Tibial nerve (tissue), 4 donors: ENCODE results near the gene CES5A. TPM values are rescaled to one million over a fixed set of nuclear protein-coding genes. Genes with fewer than 3 reads are reported as not detected.
"Not testable (repeated sequence)": the region's sequence is repeated elsewhere in the genome, so short reads cannot be mapped to it uniquely, and the experiment has no call there.

Source experiments
- DNase-seq, 2 donors: peaks; one replicate each; pipeline ENCODE4 v3.0.0-alpha.2; 2019; ENCODE audit warnings: low spot score in 2 of 2
- H3K27ac ChIP-seq, 4 donors: fragments of 200-600 bp; sonication (generic) in 3 of 4; one replicate each; pipeline ENCODE4 v1.5.1; 2017 to 2019; ENCODE audit warnings: mild to moderate bottlenecking in 1 of 4
- H3K27me3 ChIP-seq, 2 donors: fragments of 200-600 bp; sonication (generic) in 1 of 2; one replicate each; pipeline versions ENCODE4 v1.5.1 to v1.6.0; 2017 to 2019
- H3K36me3 ChIP-seq, 3 donors: fragments of 200-600 bp; sonication (generic); one replicate each; pipeline ENCODE4 v1.5.1; 2018 to 2019
- H3K4me1 ChIP-seq, 4 donors: fragments of 200-600 bp; sonication (generic) in 3 of 4; one replicate each; pipeline ENCODE4 v1.5.1; 2017 to 2019
- H3K4me3 ChIP-seq, 4 donors: fragments of 200-600 bp; sonication (generic) in 3 of 4; one replicate each; pipeline ENCODE4 v1.5.1; 2017 to 2019; ENCODE audit warnings: mild to moderate bottlenecking in 1 of 4, moderate library complexity in 1 of 4
- H3K9me3 ChIP-seq, 4 donors: fragments of 200-600 bp; sonication (generic) in 3 of 4; one replicate each; pipeline ENCODE4 v1.5.1; 2017 to 2019
- EP300 ChIP-seq, 2 donors: sonication (generic); formaldehyde crosslinking; IDR thresholded peaks; one replicate each; pipeline ENCODE4 v1.6.1; 2017; ENCODE audit warnings: antibody characterized with exemption in 2 of 2, mild to moderate bottlenecking in 1 of 2
- POLR2A ChIP-seq, 2 donors: fragments of 450-650 bp; IDR thresholded peaks; one replicate each; pipeline ENCODE4 v1.6.1; 2017; ENCODE audit warnings: antibody characterized with exemption in 2 of 2, mild to moderate bottlenecking in 2 of 2, moderate library complexity in 2 of 2
- WGBS, 2 donors: methylation state at CpG; one replicate each; pipeline ENCODE4 v1.1.5; 2018; 5-methylcytosine and 5-hydroxymethylcytosine counted together
- total RNA-seq, 4 donors: library from RNA; depleted of rRNA; stranded (reverse); fragments of >200 nt; gene quantifications; one replicate each; pipeline ENCODE4 v1.1.0, GENCODE V29; 2016
- TF ChIP-seq, protein P1 (sequence below), 5 experiments: fragments of 200-600 bp in 3 of 5; fragments of 450-650 bp in 2 of 5; sonication (generic) in 3 of 5; IDR thresholded peaks; one replicate each; pipeline ENCODE4 v1.5.1; 2016 to 2019; ENCODE audit warnings: antibody characterized with exemption in 5 of 5, mild to moderate bottlenecking in 3 of 5, moderate library complexity in 2 of 5

Gene CES5A
- total RNA-seq, 4 donors from 2014 or later, result not detected

DNA sequence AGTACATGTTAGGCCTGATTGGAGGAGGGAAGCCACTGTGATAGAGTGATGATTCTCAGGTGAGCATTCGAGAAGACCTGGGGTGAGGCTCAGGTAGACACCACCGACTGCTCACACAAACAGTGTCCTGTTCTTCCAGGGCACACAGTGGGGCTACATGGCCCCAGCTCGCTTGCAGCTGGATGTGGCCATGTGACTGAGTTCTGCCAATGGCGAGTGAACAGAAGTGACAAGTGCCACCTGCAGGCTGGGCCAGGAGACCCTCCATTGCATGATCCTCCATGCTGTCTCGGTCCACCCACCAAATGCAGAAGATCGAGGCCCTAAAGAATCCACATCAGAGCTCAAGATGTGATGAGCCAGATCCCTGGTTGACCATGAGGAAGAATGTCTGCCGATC lies 6.2 kb downstream of the CES5A start:
- Histone ChIP-seq H3K27ac (no peak overlapping the region), H3K9me3 (no peaks in the 10 kb centered on the region), H3K27me3 (no peaks in the 10 kb centered on the region), H3K36me3 (no peaks in the 10 kb centered on the region), H3K4me3 (no peak overlapping the region), H3K4me1 (no peaks in the 10 kb centered on the region)
- DNase-seq, result no peak
- TF ChIP-seq, protein P1, sequence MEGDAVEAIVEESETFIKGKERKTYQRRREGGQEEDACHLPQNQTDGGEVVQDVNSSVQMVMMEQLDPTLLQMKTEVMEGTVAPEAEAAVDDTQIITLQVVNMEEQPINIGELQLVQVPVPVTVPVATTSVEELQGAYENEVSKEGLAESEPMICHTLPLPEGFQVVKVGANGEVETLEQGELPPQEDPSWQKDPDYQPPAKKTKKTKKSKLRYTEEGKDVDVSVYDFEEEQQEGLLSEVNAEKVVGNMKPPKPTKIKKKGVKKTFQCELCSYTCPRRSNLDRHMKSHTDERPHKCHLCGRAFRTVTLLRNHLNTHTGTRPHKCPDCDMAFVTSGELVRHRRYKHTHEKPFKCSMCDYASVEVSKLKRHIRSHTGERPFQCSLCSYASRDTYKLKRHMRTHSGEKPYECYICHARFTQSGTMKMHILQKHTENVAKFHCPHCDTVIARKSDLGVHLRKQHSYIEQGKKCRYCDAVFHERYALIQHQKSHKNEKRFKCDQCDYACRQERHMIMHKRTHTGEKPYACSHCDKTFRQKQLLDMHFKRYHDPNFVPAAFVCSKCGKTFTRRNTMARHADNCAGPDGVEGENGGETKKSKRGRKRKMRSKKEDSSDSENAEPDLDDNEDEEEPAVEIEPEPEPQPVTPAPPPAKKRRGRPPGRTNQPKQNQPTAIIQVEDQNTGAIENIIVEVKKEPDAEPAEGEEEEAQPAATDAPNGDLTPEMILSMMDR (IDR thresholded peaks at IDR 0.05), result no peak
- TF ChIP-seq EP300 (IDR thresholded peaks at IDR 0.05) (no peak), POLR2A (IDR thresholded peaks at IDR 0.05) (no peak)
- WGBS, 2 donors, result 81 to 94% methylated on average over 3 to 7 of the region's 7 CpGs

DNA sequence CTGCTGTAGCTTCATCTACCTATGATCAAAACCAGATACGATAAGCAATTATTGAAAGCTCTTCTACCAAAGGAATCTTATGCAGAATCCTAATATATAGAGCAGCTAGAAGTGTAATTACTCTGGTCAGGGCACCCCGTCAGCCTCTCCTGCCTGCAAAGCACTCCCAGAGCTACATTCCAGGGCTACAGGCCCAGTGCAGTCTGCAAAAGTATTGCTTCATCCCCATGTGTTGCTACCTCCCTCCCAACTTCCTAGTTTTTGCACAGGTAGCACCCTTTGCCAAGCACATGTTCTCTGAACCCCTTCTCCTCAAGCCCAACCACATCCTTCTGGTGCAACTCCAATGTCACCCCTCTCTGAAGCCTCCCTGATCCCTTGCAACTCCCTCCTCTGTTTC lies 7.0 kb downstream of the CES5A start:
- no peak for DNase-seq
- 85% methylated on average over 2 of the region's 2 CpGs for WGBS, 2 donors
- TF ChIP-seq POLR2A (IDR thresholded peaks at IDR 0.05) (no peak), EP300 (IDR thresholded peaks at IDR 0.05) (no peak)
- TF ChIP-seq, protein P1 (IDR thresholded peaks at IDR 0.05), result no peak

DNA sequence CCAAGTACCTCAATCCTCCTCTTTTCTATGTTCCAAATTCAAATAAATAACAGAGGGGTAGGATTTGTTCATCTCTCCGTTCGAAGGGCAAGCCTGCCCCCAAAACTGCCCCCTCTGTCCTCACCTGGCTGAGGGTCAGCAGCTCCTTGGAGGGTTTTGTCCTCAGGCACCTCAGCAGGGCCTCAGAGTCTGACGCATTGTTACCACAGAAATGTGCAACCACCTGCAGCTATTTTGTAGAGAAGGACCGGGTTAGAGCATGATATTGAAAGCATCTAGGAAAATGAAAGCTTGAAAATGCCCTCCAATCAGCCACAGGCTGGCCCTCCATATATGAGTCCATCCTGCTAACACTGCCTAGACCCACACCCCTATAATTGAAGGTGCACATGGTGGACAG lies 13.9 kb downstream of the CES5A start:
- WGBS, 2 donors, result 85 to 86% methylated on average over 4 of the region's 4 CpGs
- Histone ChIP-seq H3K4me3 (no peak overlapping the region), H3K27ac (no peak overlapping the region), H3K27me3 (no peaks in the 10 kb centered on the region), H3K4me1 (no peaks in the 10 kb centered on the region), H3K9me3 (no peaks in the 10 kb centered on the region), H3K36me3 (no peaks in the 10 kb centered on the region)
- no peak for DNase-seq
- TF ChIP-seq, protein P1 (IDR thresholded peaks at IDR 0.05), result no peak
- TF ChIP-seq POLR2A (IDR thresholded peaks at IDR 0.05) (no peak), EP300 (IDR thresholded peaks at IDR 0.05) (no peak)

More for the DNA sequence above, 7.0 kb downstream of the CES5A start:
- no peaks in the 10 kb centered on the region for H3K4me1 ChIP-seq
- no peaks in the 10 kb centered on the region for H3K27me3 ChIP-seq
- no peak overlapping the region for H3K27ac ChIP-seq
- no peak overlapping the region for H3K4me3 ChIP-seq
- H3K9me3 ChIP-seq, result no peaks in the 10 kb centered on the region
- no peaks in the 10 kb centered on the region for H3K36me3 ChIP-seq

DNA sequence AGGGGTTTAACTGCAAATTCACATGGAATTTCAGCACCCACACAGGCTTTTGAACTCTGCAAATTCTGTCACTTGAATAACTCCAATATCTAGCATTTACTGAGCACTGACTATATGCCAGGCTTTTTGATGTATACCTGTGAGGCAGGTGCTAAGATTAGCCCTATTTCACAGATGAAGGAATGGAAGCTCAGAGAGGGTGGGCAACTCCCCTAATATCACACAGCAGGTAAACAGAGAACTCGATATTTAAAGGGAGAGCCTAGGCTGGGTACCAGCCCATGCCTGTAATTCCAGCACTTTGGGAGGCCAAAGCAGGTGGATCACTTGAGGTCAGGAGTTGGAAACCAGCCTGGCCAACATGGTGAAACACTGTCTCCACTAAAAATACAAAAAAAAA lies 17.5 kb downstream of the CES5A start:
- WGBS, 2 donors, result 85 to 87% methylated on average over 1 of the region's 1 CpG
- not testable (repeated sequence) for H3K4me1 ChIP-seq, H3K4me3 ChIP-seq, H3K36me3 ChIP-seq, H3K27me3 ChIP-seq, H3K9me3 ChIP-seq, DNase-seq, H3K27ac ChIP-seq

DNA sequence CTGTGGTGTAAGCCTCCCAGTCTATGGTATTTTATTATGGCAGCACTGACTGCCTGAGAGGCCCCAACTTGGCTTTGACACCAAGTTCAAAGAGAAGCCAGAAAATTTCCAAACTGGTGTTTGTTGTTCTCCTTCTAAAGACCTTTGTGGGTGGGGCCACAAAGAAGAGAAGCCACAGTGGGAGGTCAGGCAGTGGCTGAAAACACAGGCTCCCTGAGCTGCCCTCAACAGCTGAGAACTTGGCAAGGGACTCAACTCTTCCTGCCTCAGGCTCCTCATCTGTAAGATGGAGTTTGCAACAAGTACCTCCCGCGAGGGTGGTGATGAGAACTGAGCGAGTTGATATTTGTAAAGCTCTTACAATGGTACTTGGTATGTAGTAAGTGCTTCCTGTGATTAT lies 18.2 kb downstream of the CES5A start:
- no peak for DNase-seq
- H3K27ac ChIP-seq, result no peak overlapping the region
- H3K36me3 ChIP-seq, result no peaks in the 10 kb centered on the region
- TF ChIP-seq POLR2A (IDR thresholded peaks at IDR 0.05) (no peak), EP300 (IDR thresholded peaks at IDR 0.05) (no peak)
- TF ChIP-seq, protein P1 (IDR thresholded peaks at IDR 0.05), result no peak
- WGBS, 2 donors, result 80 to 83% methylated on average over 3 of the region's 3 CpGs
- no peak overlapping the region for H3K4me3 ChIP-seq
- H3K9me3 ChIP-seq, result no peaks in the 10 kb centered on the region
- no peaks in the 10 kb centered on the region for H3K4me1 ChIP-seq
- H3K27me3 ChIP-seq, result no peaks in the 10 kb centered on the region

DNA sequence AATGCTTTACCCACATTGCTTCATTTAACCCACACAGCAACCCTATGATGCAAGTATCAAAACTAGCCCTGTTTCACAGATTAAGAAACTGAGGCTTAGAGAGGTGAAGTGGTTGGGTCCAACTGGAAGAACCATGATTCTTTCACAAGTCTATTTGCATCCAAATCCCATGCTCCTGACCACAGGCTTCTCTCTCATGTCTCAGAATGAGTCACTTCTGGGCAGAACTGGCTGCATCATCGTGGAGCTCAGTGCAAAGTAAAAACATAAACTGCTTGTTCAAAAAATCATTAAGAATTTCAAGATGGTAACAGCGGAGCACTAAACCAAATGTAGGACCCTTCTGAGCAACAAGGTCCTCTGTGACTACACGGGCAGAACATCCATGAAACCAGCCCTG lies 22.1 kb downstream of the CES5A start:
- H3K36me3 ChIP-seq, result no peaks in the 10 kb centered on the region
- WGBS, 2 donors, result 72 to 73% methylated on average over 3 of the region's 3 CpGs
- H3K27ac ChIP-seq, result no peak overlapping the region
- no peaks in the 10 kb centered on the region for H3K9me3 ChIP-seq
- peaks cover 0 to 34% of the 10 kb centered on the region in 2 donors for H3K27me3 ChIP-seq
- DNase-seq, result no peak
- TF ChIP-seq POLR2A (IDR thresholded peaks at IDR 0.05) (no peak), EP300 (IDR thresholded peaks at IDR 0.05) (no peak)
- TF ChIP-seq, protein P1 (IDR thresholded peaks at IDR 0.05), result no peak
- H3K4me1 ChIP-seq, result no peaks in the 10 kb centered on the region
- no peak overlapping the region for H3K4me3 ChIP-seq
